ENCODE measurements around the gene TEX264. TPM values are rescaled to one million over a fixed set of nuclear protein-coding genes. Genes with fewer than 3 reads are reported as not detected.

TEX264 gene
- total RNA-seq, 1 experiment from 2014 or later = 44.3 TPM

DNA sequence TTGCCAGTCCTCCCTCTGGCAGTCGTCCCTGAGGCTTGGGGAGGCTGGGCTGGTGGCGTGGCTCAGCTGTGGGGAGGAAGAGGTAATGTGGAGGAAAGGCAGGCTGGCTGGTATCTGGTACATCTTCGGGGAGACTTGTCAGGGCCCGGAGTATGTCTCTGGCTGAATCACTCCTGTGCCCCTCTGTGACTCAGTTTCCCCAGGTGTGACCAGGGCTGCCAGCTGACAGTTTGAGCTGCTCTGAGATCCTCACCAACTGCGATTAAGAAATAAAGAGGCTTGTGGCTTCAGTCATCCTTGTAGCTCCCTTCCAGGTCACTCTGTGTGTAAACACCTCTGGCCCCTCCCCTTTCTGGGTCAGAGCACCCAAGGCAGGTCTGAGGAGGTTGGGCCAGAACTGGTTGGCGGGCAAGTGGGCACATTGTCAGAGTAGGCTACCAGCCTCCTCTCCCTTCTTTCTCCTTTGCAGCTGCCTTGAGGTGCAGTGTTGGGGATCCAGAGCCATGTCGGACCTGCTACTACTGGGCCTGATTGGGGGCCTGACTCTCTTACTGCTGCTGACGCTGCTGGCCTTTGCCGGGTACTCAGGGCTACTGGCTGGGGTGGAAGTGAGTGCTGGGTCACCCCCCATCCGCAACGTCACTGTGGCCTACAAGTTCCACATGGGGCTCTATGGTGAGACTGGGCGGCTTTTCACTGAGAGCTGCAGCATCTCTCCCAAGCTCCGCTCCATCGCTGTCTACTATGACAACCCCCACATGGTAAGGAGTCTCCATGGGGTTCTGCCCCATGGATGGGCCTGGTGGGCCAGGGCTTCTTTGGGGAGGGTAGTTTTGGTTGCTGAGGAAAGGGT is 3.0 kb downstream of the TEX264 start:
- TF ChIP-seq, protein P1, sequence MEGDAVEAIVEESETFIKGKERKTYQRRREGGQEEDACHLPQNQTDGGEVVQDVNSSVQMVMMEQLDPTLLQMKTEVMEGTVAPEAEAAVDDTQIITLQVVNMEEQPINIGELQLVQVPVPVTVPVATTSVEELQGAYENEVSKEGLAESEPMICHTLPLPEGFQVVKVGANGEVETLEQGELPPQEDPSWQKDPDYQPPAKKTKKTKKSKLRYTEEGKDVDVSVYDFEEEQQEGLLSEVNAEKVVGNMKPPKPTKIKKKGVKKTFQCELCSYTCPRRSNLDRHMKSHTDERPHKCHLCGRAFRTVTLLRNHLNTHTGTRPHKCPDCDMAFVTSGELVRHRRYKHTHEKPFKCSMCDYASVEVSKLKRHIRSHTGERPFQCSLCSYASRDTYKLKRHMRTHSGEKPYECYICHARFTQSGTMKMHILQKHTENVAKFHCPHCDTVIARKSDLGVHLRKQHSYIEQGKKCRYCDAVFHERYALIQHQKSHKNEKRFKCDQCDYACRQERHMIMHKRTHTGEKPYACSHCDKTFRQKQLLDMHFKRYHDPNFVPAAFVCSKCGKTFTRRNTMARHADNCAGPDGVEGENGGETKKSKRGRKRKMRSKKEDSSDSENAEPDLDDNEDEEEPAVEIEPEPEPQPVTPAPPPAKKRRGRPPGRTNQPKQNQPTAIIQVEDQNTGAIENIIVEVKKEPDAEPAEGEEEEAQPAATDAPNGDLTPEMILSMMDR (conservative IDR thresholded peaks at IDR 0.05) = no peak
- no peaks in the 10 kb centered on the region for H3K9me2 ChIP-seq (ENCODE audit: insufficient read depth)
- no TSS peak for BruUV-seq (replicated peaks)

DNA sequence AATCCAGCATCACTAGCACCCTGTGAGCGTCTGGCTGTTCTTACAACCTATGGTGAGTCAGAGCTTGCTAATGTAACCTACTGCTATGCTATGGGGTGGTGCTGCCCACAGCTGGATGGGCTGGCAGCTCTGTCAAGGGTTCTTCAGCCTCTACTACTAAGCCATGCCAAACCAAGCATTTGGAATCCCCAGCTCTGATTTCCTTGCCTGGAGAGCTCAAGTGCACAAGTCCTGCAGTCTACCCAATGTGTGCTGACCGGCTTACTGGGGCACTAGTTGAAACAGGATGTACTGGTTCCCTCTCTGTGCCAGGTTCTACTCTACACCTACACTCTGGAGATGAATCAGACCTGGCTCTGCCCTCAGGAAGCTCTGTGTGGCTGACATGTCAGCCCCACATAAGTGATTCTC is 4.2 kb downstream of the TEX264 start:
- no peak for TF ChIP-seq EZH2 (IDR thresholded peaks at IDR 0.05; ENCODE audit: low read depth)
- TF ChIP-seq, protein P1 (conservative IDR thresholded peaks at IDR 0.05) = no peak
- H3K27ac ChIP-seq = no peak overlapping the region
- no peaks in the 10 kb centered on the region for H3K9me2 ChIP-seq (ENCODE audit: insufficient read depth)
- no peaks in the 10 kb centered on the region for H3K27me3 ChIP-seq (ENCODE audit: insufficient read depth, low read depth)
- BruUV-seq (replicated peaks) = no TSS peak
- H3K79me2 ChIP-seq (ENCODE audit: low read depth) = no peaks in the 10 kb centered on the region
- DNase-seq = peak in 1 of 2 experiments; percentile 10
- H3K4me3 ChIP-seq = no peak overlapping the region
- no peak overlapping the region for H3K4me2 ChIP-seq
- H3K9me3 ChIP-seq (ENCODE audit: insufficient read depth, low read depth) = no peaks in the 10 kb centered on the region
- intact Hi-C loops (cut with micrococcal nuclease; ENCODE audit: unreplicated experiment) = no loop called here
- no peaks in the 10 kb centered on the region for H3K36me3 ChIP-seq (ENCODE audit: low read depth)
- H4K20me1 ChIP-seq (ENCODE audit: insufficient read depth) = no peaks in the 10 kb centered on the region
- CTCF ChIA-PET = no interaction called here
- H3K4me1 ChIP-seq (replicated peaks; ENCODE audit: insufficient read depth) = peaks cover 6% of the 10 kb centered on the region
- POLR2A ChIA-PET (ENCODE audit: unreplicated experiment) = interaction anchor here (0.6 kb wide), 1 partner anchor 290 kb away, joined by 8 read pairs; the partner anchor contains the start of gene MANF
- H3F3A ChIP-seq (ENCODE audit: insufficient read depth, low read depth) = peaks cover 6% of the 10 kb centered on the region; the same call in 1 of the 2 replicates
- no peak overlapping the region for H2AFZ ChIP-seq

More for the DNA sequence above, 3.0 kb downstream of the TEX264 start:
- Histone ChIP-seq H3K4me3 (no peak overlapping the region), H3K4me2 (no peak overlapping the region), H3K9me3 (ENCODE audit: insufficient read depth, low read depth) (no peaks in the 10 kb centered on the region), H4K20me1 (ENCODE audit: insufficient read depth) (no peaks in the 10 kb centered on the region), H3K4me1 (replicated peaks; ENCODE audit: insufficient read depth) (peaks cover 13% of the 10 kb centered on the region), H3K27ac (no peak overlapping the region), H2AFZ (no peak overlapping the region), H3K27me3 (ENCODE audit: insufficient read depth, low read depth) (no peaks in the 10 kb centered on the region), H3K36me3 (ENCODE audit: low read depth) (no peaks in the 10 kb centered on the region), H3K79me2 (ENCODE audit: low read depth) (no peaks in the 10 kb centered on the region), H3F3A (ENCODE audit: insufficient read depth, low read depth) (peaks cover 12% of the 10 kb centered on the region; the same call in 1 of the 2 replicates)
- no peak for DNase-seq
- ChIA-PET CTCF (interaction anchor here (0.6 kb wide), 1 partner anchor 102 kb away, joined by 5 read pairs; no protein-coding TSS in a partner anchor), POLR2A (ENCODE audit: unreplicated experiment) (no interaction called here)
- intact Hi-C loops (cut with micrococcal nuclease; ENCODE audit: unreplicated experiment) = no loop called here

DNA sequence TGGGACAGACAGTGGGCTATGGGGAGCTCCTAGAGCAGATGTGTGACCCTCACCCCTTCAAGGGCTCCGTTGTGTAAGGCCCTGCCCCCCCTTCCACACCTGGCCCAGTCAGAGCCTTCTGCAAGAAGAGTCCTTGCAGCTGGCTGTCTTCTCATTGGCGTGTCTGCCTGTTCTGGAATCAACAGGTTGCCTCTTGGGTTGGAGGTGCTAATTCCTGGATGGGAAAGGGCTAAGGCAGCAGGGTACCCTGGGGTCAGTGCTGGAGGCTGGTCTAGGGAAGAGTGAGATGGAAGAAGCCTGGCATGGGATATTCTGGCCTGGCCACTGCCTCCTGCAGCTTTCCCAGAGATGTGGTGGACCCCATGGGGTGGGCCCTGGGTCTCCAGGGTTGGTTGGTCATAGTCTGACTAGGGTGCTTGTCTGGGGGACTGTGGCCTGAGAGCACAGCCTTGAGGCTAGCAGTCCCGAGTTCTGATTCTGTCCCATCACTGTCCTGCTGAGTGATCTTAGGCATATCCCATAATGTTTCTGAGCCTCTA is 5.1 kb downstream of the TEX264 start:
- no TSS peak for BruUV-seq (replicated peaks)
- Histone ChIP-seq H3K9me3 (ENCODE audit: insufficient read depth, low read depth) (no peaks in the 10 kb centered on the region), H3K27me3 (ENCODE audit: insufficient read depth, low read depth) (no peaks in the 10 kb centered on the region), H3K9me2 (ENCODE audit: insufficient read depth) (no peaks in the 10 kb centered on the region), H3K79me2 (ENCODE audit: low read depth) (no peaks in the 10 kb centered on the region), H3K36me3 (ENCODE audit: low read depth) (no peaks in the 10 kb centered on the region), H3K4me3 (no peak overlapping the region), H3K4me2 (no peak overlapping the region), H3K27ac (no peak overlapping the region), H3K4me1 (replicated peaks; ENCODE audit: insufficient read depth) (no peaks in the 10 kb centered on the region; the same call in 1 of the 2 replicates), H4K20me1 (ENCODE audit: insufficient read depth) (no peaks in the 10 kb centered on the region), H3F3A (ENCODE audit: insufficient read depth, low read depth) (no peaks in the 10 kb centered on the region), H2AFZ (no peak overlapping the region)
- ChIA-PET POLR2A (ENCODE audit: unreplicated experiment) (no interaction called here), CTCF (no interaction called here)
- no peak for DNase-seq
- TF ChIP-seq EZH2 (IDR thresholded peaks at IDR 0.05; ENCODE audit: low read depth) = no peak
- TF ChIP-seq, protein P1 (conservative IDR thresholded peaks at IDR 0.05) = no peak
- intact Hi-C loops (cut with micrococcal nuclease; ENCODE audit: unreplicated experiment) = no loop called here

Measured in PC-9 (cell line).